Suppressor macrophage treated with lipopolysaccharide for 4 hours (primary cell): ENCODE data around the gene C17orf114.
"Not testable (repeated sequence)": the region's sequence is repeated elsewhere in the genome, so short reads cannot be mapped to it uniquely, and the experiment has no call there.

Experiments used
- DNase-seq: peaks from one replicate; pipeline ENCODE4 v3.0.0-alpha.2; 2020

The C17orf114 gene

DNA sequence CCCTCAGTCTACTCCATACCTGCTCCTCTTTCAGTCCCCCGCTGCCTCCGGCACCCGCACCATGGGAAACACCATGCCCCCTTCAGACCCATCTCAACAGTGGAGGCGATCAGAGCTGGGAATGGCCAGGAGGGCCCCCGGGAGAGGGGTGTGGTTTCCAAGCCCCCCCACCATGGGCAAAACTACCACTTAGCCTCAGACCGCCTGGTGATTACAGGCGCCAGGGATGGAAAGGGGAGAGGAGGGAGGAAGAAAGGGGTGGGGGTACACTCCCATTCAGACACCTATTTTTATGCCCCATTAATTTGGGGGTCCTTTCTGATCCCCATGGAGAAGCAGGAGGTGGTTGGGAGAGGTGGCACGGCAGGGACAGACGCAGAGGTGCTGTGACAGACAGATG is at the start of gene C17orf114:
TSS of gene C17orf114 (minus strand) at position 101 of the 400 bp plus-strand sequence.
- DNase-seq, result no peak

DNA sequence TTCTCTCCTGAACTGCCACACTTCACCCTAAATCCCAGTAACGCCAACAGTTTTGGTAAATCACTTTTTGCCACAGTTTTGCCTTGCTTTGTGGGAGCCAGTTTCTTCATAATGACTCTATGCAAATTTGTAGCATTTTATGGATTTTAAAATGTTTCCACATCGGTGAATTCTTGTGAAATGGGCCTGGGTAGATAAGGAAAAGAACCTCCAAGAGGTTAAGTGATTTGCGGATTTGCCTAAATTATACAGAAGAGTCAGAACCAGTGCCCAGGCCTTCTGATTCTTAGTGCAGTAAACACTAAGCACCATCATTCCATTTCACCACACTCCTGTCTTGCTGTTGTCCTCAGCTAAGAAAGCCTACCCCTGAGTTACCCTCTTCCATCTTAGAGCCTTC is 49.0 kb upstream of the C17orf114 start:
- DNase-seq, result no peak

DNA sequence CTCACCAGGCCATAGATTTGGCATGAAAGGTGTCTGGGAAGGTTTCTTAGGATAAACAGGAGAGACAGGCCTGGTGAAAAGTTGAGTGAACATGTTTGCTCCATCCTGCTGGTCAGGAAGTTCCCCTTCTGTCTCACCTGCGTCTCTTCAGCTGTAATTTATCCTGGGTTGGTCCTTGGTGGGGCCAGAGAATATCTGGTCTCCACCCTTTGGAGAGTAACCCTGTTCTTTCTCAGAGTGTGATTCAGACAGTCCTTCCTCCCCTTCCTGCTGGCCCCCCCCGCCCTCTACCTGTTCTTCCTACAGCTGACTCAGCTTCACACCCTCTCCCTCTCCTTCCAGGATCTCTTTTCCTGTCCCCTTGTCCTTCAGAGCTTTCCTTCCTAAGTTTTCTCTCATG is 48.1 kb upstream of the C17orf114 start:
- no peak for DNase-seq

DNA sequence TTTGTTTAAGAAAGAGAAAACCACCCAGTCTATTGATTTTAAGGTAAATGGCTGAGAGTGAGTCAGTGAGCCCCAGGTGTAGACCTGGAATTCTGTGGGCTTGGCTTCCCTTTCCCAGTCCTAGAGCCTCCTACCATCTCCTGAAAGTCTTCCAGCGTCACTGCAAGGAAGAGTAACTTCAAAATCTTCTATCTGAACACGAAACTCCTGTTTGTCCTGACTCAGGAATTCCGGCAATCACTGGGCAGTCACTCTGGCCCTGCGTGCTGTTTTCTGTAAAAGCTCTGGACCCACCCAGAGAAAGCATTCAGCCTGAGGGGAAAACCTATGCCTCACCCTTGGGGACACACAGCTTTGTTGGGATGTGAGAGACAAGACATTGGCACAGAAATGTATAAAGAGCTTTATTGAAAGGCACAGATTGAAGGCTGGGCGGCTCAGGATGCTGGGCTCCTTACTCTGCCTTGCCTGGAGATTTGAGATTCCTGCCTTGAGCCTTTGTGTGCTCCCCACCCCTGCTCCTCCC is 46.9 kb upstream of the C17orf114 start:
- DNase-seq, result no peak

DNA sequence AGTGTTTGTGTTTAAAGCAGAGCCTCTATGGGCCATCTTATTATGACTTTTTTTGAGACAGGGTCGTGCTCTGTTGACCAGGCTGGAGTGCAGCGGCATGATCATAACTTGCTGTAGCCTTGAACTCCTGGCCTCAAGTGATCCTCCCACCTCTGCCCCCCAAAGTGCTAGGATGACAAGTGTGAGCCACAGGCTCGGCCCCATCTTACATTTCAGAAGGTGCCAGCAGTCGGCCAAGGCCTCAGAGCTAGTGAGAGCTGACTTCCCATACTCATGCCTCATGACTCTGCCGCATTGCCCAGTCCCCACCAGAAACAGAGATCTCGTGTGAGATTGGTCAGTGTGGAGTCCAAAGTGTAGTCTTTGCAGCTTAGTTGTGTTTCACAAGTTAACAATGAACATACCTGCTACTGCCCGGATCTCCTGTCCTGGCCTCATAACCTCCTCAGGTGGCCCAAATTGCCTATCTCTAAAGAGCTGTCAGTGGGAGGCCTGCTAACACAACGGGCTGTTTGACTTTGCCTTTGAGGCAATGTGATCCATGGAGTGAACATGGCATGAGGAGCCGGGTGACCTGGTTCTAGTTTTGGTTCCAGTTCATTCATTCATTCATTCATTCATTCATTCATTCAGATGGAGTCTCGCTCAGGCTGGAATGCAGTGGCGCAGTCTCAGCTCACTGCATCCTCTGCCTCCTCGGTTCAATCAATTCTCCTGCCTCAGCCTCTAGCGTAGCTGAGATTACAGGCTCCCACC is 44.7 kb upstream of the C17orf114 start:
- no peak for DNase-seq

DNA sequence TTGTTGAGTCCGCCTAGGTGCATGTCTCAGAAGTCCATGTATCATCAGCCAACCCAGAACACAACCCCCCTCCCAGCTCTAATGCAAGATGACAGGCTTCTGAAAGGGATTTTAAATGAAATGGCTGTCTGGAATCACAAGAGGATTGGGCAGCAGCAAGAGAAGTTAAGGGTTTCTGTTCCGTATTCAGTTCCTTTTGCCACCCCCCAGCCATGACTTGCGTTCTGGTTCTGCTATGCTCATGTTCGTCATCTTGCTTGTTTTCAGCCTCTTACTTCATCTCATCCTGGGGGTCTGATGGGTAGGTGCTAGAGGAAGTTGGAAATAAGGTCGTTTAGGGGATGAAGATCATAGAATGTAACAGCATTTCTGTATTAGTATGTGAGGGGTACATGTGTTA is 43.0 kb upstream of the C17orf114 start:
- peak; percentile 90 for DNase-seq

DNA sequence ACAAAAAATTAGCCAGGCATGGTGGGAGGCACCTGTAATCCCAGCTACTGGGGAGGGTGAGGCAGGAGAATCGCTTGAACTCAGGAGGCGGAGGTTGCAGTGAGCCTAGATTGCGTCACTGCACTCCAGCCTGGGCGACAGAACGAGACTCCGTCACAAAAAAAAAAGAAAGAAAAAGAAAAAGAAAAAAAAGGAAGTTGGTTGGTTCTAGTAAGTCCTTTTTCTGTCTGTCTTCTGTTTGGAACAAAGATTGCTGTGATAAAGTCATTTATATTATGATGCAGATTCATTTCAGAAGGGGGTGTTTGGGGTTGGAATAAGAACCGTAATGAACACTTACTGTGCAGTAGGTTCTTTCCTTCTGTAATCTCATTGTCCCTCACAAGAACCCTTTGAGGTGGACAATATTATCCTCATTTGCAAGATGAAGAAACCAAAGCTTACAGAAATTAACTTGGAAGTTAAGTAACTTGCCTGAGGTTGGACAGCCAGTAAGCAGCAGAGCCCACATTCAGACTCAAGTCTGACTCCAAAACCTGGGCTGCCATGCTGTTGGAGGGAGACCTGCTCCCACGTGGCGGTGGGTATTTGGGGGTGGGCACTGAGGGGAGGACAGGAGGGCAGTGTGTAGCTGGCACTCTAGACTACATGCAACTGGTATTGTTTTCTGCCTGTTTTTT is 41.3 kb upstream of the C17orf114 start:
- DNase-seq, result peak; percentile 33

DNA sequence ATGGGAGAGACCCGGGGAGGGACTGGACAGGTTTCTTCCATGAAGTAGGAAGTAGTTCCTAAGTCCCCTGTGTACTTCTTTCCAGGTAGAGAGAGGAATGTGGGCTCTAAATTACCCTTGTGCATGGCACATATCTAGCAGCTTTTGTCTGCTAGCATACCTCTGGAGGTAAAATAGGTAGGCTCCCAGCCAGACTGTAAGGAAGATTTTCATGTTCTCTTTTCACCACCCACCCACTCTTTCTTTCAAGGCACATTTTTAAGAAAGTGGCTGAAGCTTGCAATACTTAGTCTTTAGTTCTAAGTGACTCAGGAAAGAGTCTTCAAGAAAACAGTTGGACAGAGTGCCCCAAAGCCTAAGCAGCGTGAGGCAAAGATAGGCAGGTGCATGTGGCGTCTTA is 40.2 kb upstream of the C17orf114 start:
- no peak for DNase-seq

DNA sequence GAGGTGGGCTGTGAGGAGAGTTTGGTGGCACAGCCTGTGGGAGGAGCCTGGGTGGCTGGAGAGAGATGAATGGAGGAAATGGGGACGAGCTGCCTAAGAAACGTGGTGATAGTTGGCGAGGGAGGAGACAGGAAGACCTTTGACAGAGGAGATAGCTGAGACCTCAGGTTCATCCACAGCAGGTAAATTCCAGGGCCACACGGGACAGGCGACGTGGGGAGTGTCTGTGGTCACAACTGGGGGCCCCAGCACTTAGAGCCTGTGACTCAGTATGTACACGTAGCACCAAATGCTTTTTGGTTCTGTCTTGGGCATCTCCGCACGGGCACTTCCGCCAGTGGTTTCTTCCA is 38.7 kb upstream of the C17orf114 start:
- DNase-seq, result no peak

DNA sequence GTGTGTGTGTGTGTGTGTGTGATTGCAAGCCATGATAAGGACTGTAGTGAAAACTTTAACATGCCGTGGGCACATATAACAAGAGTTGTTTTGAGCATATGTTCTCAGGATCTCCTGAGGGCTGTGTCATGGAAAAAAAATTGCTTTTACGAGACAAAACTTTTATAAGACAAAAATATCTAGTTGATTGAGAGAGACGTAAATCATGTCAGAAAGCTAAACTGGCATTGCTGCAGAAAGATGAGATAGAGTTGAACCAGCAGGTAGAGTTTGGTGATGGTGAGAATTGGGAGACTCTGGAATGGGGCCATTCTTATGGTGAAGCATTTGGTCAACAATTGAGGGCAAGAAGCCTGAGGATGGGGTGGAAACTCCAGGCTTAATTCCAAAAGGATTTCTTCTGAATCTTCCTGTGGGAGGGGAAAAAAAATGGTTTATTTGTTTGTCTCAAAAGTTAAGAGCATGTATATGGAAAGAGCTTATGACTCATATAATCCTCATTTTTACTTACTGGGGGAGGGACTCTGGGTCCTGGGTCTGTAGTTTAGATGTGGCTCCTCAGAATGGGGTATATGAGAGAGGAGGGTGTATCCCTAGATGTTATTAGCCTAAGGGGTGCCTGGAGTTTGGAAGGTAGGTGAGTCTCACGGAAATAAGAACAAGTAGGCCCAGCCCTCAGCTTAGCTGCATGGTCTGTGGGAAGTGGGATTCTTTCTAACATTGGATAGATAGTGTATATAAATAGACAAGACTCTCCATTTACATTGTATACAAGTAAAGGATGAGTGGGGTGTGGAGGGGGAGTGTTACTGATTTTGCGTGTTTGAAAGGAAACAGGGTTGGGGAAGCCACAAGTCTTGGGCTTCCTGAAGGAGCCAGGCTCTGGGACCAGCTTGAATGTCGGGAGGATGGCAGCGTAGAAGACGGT is 38.1 kb upstream of the C17orf114 start:
- no peak for DNase-seq

DNA sequence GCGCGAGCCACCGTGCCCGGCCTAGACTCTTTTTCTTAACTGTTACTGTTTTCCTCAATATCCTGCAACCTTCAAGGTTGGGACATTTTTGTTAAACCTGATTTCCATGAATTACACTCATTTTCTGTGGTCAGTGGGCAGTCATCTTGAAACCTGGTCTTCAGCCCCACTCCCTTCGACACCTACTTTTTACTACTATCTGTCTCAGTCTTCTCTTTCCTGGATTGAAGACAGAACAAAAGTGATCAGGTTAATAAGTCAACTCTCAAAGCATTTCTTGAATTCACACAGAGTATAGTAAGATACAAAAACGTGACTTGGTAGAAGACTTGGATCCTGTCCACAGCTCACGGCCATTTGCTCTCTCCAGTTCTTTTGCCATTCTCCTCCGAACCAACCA is 37.1 kb upstream of the C17orf114 start:
- no peak for DNase-seq

DNA sequence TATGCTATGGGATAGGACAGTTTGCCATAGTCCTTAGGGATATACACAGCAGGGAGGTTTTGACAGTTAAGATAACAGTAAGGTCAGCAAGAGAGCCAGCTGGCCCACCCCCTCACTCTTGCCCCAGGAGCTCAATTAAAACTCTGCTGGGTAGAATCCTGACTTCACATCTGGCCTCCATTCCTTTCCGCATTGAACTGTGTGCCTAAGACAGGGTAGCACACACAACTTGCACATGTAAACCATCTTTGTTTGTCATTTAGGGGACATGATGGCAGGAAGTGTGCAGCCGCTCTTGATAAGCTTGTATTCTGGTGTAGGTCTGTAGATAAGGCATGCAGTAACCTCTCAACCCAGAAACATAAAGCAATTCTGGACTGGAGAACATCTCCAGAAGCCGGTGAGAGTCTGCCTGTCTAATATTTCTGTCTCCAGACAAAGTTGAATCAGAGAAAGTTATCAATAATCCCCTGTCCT is 36.2 kb upstream of the C17orf114 start:
- no peak for DNase-seq

DNA sequence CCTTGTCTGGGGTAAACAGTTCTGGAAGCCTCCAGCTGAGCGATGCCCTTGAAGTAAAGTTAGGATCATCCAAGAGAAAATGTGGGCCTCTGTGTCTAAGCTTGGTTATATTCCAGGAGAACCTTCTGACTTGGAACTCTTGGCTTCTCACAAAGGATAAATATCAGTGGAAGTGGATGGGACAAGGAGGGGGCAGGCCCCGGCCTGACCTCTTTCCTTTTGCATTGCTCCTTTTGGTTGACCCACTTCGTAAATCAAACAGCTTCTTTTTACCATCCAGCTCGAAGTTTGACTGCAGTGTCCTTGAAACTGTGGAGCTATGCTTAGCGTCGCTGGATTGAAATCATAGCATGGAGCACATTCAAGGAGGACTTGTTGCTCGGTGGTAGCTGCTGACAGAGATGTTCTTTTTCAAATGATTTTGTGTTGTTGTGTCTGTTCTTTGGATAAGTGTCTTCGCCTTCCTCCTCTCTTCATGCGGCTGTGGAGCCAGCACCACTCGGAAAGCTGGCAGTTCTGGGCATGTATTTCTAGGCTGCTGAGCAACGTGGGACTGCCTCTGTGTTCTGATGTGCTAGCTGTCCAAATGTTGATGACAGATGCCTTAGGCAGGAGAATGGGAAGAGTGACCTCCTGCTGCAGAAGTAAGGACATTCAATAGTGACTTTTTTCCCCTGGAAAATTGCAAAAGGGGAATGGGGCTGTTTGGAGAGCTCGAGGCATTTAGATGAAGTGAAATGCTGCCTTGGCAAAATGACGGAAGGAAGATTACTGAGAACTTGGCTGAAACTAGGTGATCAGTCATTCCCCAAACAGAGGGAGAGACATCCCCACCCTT is 35.6 kb upstream of the C17orf114 start:
- no peak for DNase-seq

DNA sequence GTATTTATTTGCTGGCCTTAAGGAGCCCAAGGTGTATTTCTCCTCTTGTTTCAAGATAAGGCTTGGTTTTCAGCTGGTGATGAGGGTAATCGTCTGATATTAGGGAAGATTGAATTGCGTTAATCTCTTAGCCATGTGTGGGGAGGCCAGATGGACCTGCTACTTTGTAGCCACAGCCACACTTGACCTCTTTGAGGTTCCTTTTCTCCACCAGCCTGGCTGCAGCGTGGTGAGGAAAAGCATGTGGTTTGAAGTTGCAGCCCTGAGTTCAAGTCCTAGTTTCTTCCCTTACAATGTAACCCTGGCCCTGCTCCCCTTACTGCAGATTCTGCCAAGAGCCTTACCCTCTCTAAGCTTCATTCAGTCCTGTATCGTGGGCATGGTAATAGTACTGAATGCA is 34.1 kb upstream of the C17orf114 start:
- no peak for DNase-seq

DNA sequence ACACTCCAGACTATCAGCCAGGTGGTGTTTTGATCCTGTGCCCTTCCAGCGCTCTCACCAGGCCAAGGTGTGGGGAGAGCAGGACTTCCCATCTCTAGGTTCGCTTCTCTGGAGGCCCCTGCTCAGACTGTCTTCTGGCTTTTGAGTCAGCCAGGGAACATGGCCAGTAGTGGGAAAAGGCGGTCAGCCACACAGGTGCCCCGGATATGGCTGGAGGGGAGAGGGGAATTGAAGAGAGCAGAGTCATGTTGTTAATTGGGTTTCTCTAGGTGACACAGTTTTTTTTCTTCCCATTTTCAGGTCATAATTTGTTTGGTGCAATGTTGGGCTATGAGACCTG is 32.5 kb upstream of the C17orf114 start:
- no peak for DNase-seq

DNA sequence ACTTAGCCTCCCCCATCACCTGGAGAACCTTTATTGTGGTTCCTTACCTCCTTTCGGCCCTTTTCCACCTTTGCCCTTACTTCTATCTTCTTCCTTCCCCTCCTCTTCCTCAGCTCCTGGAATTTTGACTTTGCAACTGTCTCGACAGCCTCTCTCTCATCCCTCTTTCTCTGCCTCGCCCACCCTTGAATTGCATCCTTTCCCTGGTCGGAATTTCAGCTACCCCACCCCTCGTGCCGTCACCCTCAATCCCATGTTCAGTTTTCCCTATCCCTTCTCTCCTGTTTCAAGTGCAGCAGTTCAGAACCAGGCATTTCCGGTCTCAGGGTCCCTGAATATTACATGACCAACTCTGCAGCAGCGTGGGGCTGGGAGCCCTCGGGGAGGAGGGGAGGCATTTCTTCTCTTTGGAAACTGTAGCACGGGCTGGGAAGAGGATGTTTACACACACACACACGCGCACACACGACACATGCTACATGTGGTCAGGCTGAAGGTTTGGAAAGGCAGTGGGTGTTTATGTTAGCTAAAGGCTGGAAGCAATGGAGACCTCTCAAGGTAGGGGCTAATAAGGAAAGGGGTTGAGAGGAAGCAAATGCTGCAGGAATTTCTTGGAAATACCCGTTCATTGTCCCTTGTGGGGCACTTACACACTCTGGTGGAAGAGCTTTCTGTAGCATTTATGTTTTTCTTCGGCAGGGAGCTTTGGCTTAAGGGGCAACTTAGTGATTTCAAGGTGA is 32.0 kb upstream of the C17orf114 start:
- peak; percentile 73 for DNase-seq

DNA sequence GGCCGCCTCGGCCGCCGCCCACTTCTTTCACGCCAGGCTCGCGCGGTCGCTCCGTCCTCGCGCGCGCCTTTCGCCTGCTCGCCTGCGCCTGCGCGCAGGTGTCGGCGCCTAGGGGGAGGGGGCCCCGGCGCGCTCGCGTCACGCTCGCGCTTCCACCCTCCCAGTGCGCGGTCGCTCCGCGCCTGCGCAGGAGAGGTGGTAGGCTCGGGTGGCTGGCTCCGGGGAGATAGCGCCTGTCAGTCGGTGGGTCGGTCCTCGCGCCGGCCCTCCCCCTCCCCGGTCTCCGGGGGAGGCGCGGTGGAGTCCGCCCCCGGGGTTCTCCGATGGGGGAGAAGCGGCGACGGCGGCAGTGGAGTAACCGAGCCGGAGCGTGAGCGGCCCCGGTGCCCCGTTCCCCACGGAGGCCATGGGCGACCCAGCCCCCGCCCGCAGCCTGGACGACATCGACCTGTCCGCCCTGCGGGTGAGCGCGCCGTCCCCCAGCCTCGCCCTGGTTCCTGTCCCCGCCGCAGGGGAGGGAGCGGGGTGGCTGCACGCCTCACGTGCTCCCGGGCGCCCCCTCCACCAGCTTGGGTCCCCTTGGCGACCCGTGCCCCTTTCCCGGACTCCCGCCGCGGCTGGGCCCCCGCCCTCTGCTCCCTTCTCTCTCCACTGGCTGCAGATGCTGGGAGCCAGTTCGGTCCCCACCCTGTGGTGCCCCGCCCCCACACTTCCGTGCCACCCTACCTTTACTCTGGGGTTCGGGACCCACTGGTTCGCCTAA is 31.2 kb upstream of the C17orf114 start, which contains the start of gene MINK1:
TSS of gene MINK1 (plus strand) at position 163 of the 763 bp plus-strand sequence. CDS start at position 407, 244 bp downstream.
- DNase-seq, result peak; percentile 95

DNA sequence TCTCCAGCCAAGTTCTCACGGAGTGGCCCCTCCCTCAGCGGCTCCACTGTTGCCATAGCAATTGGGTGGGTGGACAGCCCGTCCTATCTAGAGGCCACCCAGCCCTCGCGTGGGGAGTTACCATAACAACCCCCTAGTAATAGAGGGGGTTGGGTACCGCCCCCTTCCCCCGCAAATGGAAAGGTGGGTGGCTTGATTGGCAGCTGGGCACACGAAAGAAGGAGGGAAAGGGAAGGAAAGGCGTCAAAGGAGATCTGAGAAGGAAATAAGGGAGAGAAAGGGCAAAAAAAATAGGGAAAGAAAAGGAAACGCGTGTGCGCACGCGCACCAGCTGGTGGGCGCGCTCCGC is 30.7 kb upstream of the C17orf114 start:
- not testable (repeated sequence) for DNase-seq

DNA sequence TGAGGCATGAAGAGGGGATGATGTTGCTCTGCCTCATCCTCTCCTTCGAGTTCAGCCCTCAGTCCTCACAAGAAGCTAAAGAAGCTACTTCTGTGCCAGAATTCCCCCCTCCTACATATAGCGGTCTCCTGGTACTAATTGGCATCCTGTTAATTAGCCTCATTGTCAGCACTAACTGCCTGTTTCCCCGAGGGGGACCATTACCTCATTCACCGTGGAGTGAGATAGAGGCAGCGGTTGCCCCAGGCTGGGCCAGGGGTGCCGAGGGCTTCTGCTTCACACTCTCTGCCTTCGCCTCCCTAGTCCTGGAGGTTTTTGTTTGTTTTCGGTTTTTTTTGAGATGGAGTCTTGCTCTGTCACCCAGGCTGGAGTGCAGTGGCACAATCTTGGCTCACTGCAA is 25.3 kb upstream of the C17orf114 start:
- DNase-seq, result no peak

DNA sequence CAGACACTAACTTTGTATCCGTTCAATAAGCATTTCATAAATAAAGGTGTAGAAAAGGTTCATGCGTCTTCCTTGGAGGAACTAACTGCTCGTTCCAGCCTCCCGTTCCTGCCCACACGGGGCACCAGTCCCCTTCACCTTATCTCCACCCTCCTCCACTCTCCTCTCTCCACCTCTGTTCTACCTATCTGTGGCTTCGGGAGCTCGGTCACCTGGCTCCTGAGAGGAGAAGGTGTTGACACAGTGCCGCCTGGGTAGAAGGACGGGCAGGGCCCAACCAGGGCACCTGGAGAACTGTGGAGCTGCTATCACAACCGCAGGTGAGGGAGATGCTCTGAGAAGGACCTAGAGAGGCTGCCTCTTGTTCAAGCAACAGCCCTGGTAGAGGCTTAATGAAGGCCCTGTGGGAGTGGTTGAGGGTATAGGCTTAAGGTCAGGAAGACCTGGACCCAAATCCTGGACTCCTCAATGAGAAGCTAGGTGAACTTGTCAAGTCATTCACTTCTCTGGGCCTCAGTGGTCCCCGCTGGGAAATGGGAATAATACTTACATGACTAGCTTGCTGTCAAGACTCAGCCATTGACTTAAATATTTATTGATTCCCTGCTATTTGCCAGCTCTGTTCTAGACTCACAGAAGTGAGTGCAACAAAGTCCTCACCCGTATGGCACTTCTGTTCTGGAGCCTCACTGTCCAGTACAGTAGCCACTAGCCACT is 21.4 kb upstream of the C17orf114 start:
- no peak for DNase-seq
